SK-N-MC (cell line): ENCODE data around the gene TMEM132D.

ENCODE experiments used
- EZH2 ChIP-seq: fragments of 200-600 bp; sonication (generic); IDR thresholded peaks from one replicate; pipeline ENCODE4 v1.6.1; 2017; ENCODE audit warnings: antibody characterized with exemption
- POLR2AphosphoS5 ChIP-seq: IDR thresholded peaks from 2 replicates; pipeline ENCODE4 v1.6.1; 2012; ENCODE audit warnings: mild to moderate bottlenecking, low read depth, low read length, borderline replicate concordance

GRCh38 chr12:129900306-129900705 is 3.5 kb downstream of the TMEM132D start:
- TF ChIP-seq POLR2AphosphoS5 = no peak
- TF ChIP-seq EZH2 = no peak
